CD14-positive monocyte (primary cell): ENCODE measurements around the gene TPST1. TPM values are rescaled to one million over a fixed set of nuclear protein-coding genes. Genes with fewer than 3 reads are reported as not detected.
A peak's percentile ranks its signal among the peaks of the same experiment; 100 is the strongest.

Source experiments
- DNase-seq, 3 donors: peaks; one replicate each; pipeline ENCODE4 v3.0.0-alpha.2; 2011 to 2022
- H2AFZ ChIP-seq: 2 replicates; pipeline ENCODE4 v1.6.0; 2012; ENCODE audit warnings: mild to moderate bottlenecking, low read depth, low read length, inconsistent platforms; ENCODE audit not compliant: insufficient read depth, poor library complexity, severe bottlenecking
- H3K27ac ChIP-seq, 2 donors: 1 replicate in 1 of 2; 2 replicates in 1 of 2; pipeline ENCODE4 v1.5.1; 2012 to 2013; ENCODE audit warnings: low read length in 2 of 2, control low read depth in 1 of 2, inconsistent platforms in 1 of 2, low read depth in 1 of 2, mild to moderate bottlenecking in 1 of 2
- H3K27me3 ChIP-seq, 2 donors: one replicate each; pipeline versions ENCODE4 v1.6.0 to v1.6.1; 2011 to 2013; ENCODE audit warnings: low read length in 2 of 2; ENCODE audit not compliant: control insufficient read depth in 2 of 2, insufficient read depth in 2 of 2
- H3K36me3 ChIP-seq, 2 donors: replicated peaks in 1 of 2; 1 replicate in 1 of 2; 2 replicates in 1 of 2; pipeline versions ENCODE4 v1.5.1 to v1.6.1; 2012 to 2013; ENCODE audit warnings: low read length in 2 of 2, control low read depth in 1 of 2, inconsistent platforms in 1 of 2, mild to moderate bottlenecking in 1 of 2; ENCODE audit not compliant: insufficient read depth in 2 of 2, control insufficient read depth in 1 of 2
- H3K4me1 ChIP-seq, 2 donors: 1 replicate in 1 of 2; 2 replicates in 1 of 2; pipeline versions ENCODE4 v1.5.1 to v1.6.1; 2012 to 2013; ENCODE audit warnings: low read length in 2 of 2, control low read depth in 1 of 2, inconsistent platforms in 1 of 2, mild to moderate bottlenecking in 1 of 2, moderate library complexity in 1 of 2; ENCODE audit not compliant: insufficient read depth in 2 of 2, control insufficient read depth in 1 of 2
- H3K4me2 ChIP-seq: replicated peaks from 2 replicates; pipeline ENCODE3; 2012; ENCODE audit warnings: low read length, moderate library complexity, mild to moderate bottlenecking; ENCODE audit not compliant: poor library complexity, severe bottlenecking; ENCODE audit errors: extremely low read depth
- H3K4me3 ChIP-seq, 3 experiments: fragments of 200-600 bp in 1 of 3; sonication (generic) in 1 of 3; replicated peaks in 1 of 3; 1 replicate in 2 of 3; 2 replicates in 1 of 3; pipeline ENCODE4 v1.5.1; 2011 to 2013; ENCODE audit warnings: low read length in 3 of 3, mild to moderate bottlenecking in 3 of 3, control low read depth in 2 of 3, low read depth in 2 of 3, inconsistent platforms in 1 of 3, moderate library complexity in 1 of 3
- H3K79me2 ChIP-seq: 2 replicates; pipeline ENCODE4 v1.6.0; 2012; ENCODE audit warnings: mild to moderate bottlenecking, control low read depth, inconsistent platforms, low read length, moderate library complexity; ENCODE audit not compliant: insufficient read depth
- H3K9ac ChIP-seq: 2 replicates; pipeline ENCODE4 v1.6.0; 2017; ENCODE audit warnings: low read length, mild to moderate bottlenecking; ENCODE audit not compliant: insufficient read depth, poor library complexity, severe bottlenecking
- H3K9me3 ChIP-seq, 2 donors: replicated peaks in 1 of 2; 1 replicate in 1 of 2; 2 replicates in 1 of 2; pipeline versions ENCODE4 v1.5.1 to v1.6.1; 2012 to 2013; ENCODE audit warnings: low read length in 2 of 2, control low read depth in 1 of 2; ENCODE audit not compliant: control insufficient read depth in 1 of 2, insufficient read depth in 1 of 2
- H4K20me1 ChIP-seq: 2 replicates; pipeline ENCODE4 v1.6.0; 2012; ENCODE audit warnings: mild to moderate bottlenecking, low read length, control low read depth, moderate library complexity; ENCODE audit not compliant: insufficient read depth
- H3K27ac Mint-ChIP-seq, 7 donors: one replicate each; pipeline ENCODE4 v1.8.0; 2020; ENCODE audit warnings: mild to moderate bottlenecking in 7 of 7, mixed read lengths in 7 of 7, moderate library complexity in 6 of 7, inconsistent platforms in 2 of 7
- H3K27me3 Mint-ChIP-seq, 3 donors: one replicate each; pipeline ENCODE4 v1.8.0; 2021 to 2022; ENCODE audit warnings: low read depth in 3 of 3, mild to moderate bottlenecking in 3 of 3, mixed read lengths in 3 of 3, moderate library complexity in 3 of 3, inconsistent platforms in 1 of 3
- H3K36me3 Mint-ChIP-seq, 2 donors: one replicate each; pipeline ENCODE4 v1.8.0; 2020; ENCODE audit warnings: mixed read lengths in 2 of 2, inconsistent platforms in 1 of 2, mild to moderate bottlenecking in 1 of 2
- H3K4me1 Mint-ChIP-seq: one replicate; pipeline ENCODE4 v1.8.0; 2020; ENCODE audit warnings: mild to moderate bottlenecking, mixed read lengths
- H3K4me3 Mint-ChIP-seq, 2 donors: one replicate each; pipeline ENCODE4 v1.8.0; 2020; ENCODE audit warnings: mild to moderate bottlenecking in 2 of 2, mixed read lengths in 2 of 2, moderate library complexity in 1 of 2
- H3K9me3 Mint-ChIP-seq, 7 donors: one replicate each; pipeline ENCODE4 v1.8.0; 2020 to 2022; ENCODE audit warnings: mixed read lengths in 7 of 7, mild to moderate bottlenecking in 6 of 7, moderate library complexity in 6 of 7, inconsistent platforms in 2 of 7
- CTCF ChIP-seq: fragments of 200-600 bp; IDR thresholded peaks from one replicate; pipeline ENCODE4 v1.8.0; 2022; ENCODE audit warnings: antibody characterized with exemption, mild to moderate bottlenecking
- WGBS: methylation state at CpG from one replicate; pipeline ENCODE4 v1.1.5; 2013; ENCODE audit warnings: missing lambda C conversion rate; ENCODE audit not compliant: insufficient coverage; 5-methylcytosine and 5-hydroxymethylcytosine counted together
- intact Hi-C, 2 donors: fragments of 100-400 bp; cut with micrococcal nuclease; formaldehyde crosslinking; loops; one replicate each; pipeline versions ENCODE4 v1.15.0 to v1.15.1; 2023
- polyA plus RNA-seq, 3 donors: library from polyadenylated mRNA; depleted of rRNA in 1 of 3; unstranded in 2 of 3; stranded (reverse) in 1 of 3; fragments of 300-500 nt in 2 of 3; fragments of >200 nt in 1 of 3; fragmentation: Illumina TruSeq in 2 of 3; gene quantifications; 1 replicate in 2 of 3; 2 replicates in 1 of 3; pipeline ENCODE4 v1.2.3, GENCODE V29; 2012 to 2021

The TPST1 gene
- polyA plus RNA-seq, 3 donors = 0.54 to 4.8 (median 4.2) TPM

- intact Hi-C loops = no loop called here
- Histone ChIP-seq H3K79me2 (no peaks in the 10 kb centered on the region), H3K36me3 (no peaks in the 10 kb centered on the region), H3K4me1 (no peaks in the 10 kb centered on the region), H4K20me1 (no peaks in the 10 kb centered on the region), H3K27ac (no peak overlapping the region), H3K4me3 (no peak overlapping the region), H3K9ac (no peak overlapping the region), H2AFZ (no peak overlapping the region), H3K4me2 (no peak overlapping the region), H3K27me3 (peaks cover 0 to 18% of the 10 kb centered on the region in 2 donors), H3K9me3 (no peaks in the 10 kb centered on the region)
- H3K9me3 Mint-ChIP-seq = peaks cover 0 to 2% (median 0%) of the 10 kb centered on the region in 7 donors
- peaks cover 18 to 33% (median 22%) of the 10 kb centered on the region in 3 donors for H3K27me3 Mint-ChIP-seq
- no peak overlapping the region for H3K4me3 Mint-ChIP-seq
- TF ChIP-seq CTCF = no peak
- H3K27ac Mint-ChIP-seq = no peak overlapping the region
- no peak for DNase-seq
- H3K36me3 Mint-ChIP-seq = no peaks in the 10 kb centered on the region
- peaks cover 9% of the 10 kb centered on the region for H3K4me1 Mint-ChIP-seq
- WGBS = 96% methylated on average over 3 of the region's 4 CpGs
Observed at GRCh38 chr7:66198956-66199355, 6.2 kb upstream of the TPST1 start.

GRCh38 chr7:66202441-66202840, 2.7 kb upstream of the TPST1 start:
- Histone ChIP-seq H3K9me3 (no peaks in the 10 kb centered on the region), H3K27me3 (peaks cover 11 to 46% of the 10 kb centered on the region in 2 donors), H3K4me3 (no peak overlapping the region), H3K4me2 (no peak overlapping the region), H3K36me3 (no peaks in the 10 kb centered on the region), H2AFZ (peak overlapping the region; percentile 26), H4K20me1 (no peaks in the 10 kb centered on the region), H3K4me1 (peaks cover 23 to 30% of the 10 kb centered on the region in 2 donors), H3K9ac (no peak overlapping the region), H3K79me2 (no peaks in the 10 kb centered on the region), H3K27ac (no peak overlapping the region)
- 40% methylated on average over 5 of the region's 8 CpGs for WGBS
- intact Hi-C loops = loop anchor here in 1 of 2 donors (10.0 kb wide), 1 partner anchor 292 kb away; no protein-coding TSS in a partner anchor
- DNase-seq = no peak
- Mint-ChIP-seq H3K9me3 (peaks cover 0 to 7% (median 2%) of the 10 kb centered on the region in 7 donors), H3K4me1 (peaks cover 29% of the 10 kb centered on the region), H3K27ac (no peak overlapping the region), H3K27me3 (peaks cover 39 to 63% (median 47%) of the 10 kb centered on the region in 3 donors), H3K4me3 (peak overlapping the region in 1 of 2 donors; percentile 58), H3K36me3 (peaks cover 4 to 5% of the 10 kb centered on the region in 2 donors)
- no peak for TF ChIP-seq CTCF
